Esophagus muscularis mucosa (tissue), 4 donors: ENCODE results near the gene AADACL4.

Experiments used
- CTCF ChIP-seq, 3 experiments: fragments of 200-600 bp in 2 of 3; fragments of 450-650 bp in 1 of 3; sonication (generic) in 2 of 3; IDR thresholded peaks; one replicate each; pipeline ENCODE4 v1.5.1; 2017 to 2019; ENCODE audit warnings: antibody characterized with exemption in 3 of 3, mild to moderate bottlenecking in 2 of 3, moderate library complexity in 1 of 3
- EP300 ChIP-seq: sonication (generic); formaldehyde crosslinking; IDR thresholded peaks from one replicate; pipeline ENCODE4 v1.6.1; 2017; ENCODE audit warnings: antibody characterized with exemption
- POLR2A ChIP-seq: fragments of 450-650 bp; IDR thresholded peaks from one replicate; pipeline ENCODE4 v1.6.1; 2017; ENCODE audit warnings: antibody characterized with exemption, moderate library complexity, mild to moderate bottlenecking, low read depth
- POLR2AphosphoS5 ChIP-seq, 2 donors: sonication (generic); formaldehyde crosslinking; IDR thresholded peaks; one replicate each; pipeline ENCODE4 v1.6.1; 2017; ENCODE audit warnings: antibody characterized with exemption in 2 of 2

DNA sequence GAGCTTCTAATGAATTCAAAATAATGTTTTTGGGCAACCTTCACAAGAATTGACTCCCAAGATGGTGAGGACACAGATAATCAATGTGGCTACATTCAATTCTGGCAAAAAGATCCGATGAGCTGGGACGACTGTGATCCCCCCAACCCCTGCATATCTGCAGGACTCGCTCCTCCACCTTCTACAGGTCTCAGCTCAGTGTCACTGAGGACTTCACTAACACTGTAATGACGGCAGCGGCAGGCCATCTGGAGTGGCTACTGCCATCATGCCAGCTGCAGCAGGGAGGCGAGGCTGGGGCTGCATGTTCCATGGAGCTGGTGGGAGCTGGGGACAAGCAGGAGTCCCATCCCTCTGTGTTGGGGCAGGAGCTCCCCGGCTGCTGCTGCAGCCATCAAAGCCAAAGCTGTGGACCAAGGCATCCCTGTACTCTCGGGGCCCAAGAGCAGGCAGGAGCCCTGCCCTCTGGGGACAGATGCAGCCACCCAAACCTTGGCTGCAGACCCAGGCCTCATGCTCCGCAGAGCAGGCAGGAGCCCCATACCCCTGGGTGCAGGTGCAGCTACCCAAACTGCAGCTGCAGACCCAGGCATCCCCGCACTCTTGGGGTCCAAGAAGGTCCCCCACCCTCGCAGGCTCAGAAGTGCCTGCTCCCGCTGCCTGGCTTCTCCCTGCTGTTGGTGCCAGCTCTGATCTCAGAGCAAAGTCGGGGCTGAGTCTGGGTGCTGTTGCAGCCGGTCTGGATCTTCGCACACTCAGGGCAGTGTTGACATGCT is 13.7 kb upstream of the AADACL4 start:
- TF ChIP-seq POLR2A (no peak), POLR2AphosphoS5 (IDR thresholded peaks at IDR 0.05) (no peak), EP300 (no peak), CTCF (IDR thresholded peaks at IDR 0.05) (no peak)
